H1 (cell line): ENCODE measurements around the gene UBE2Q2. TPM values are rescaled to one million over a fixed set of nuclear protein-coding genes. Genes with fewer than 3 reads are reported as not detected.

Experiments used
- CTCF ChIA-PET: fragments of 300-600 bp; sonication (Branson Sonifier 250); formaldehyde crosslinking; loops from one replicate; lab custom pipeline; 2021; ENCODE audit not compliant: partially characterized antibody; lab: Charles Lee
- POLR2A ChIA-PET: fragments of 300-600 bp; sonication (Branson Sonifier 250); formaldehyde crosslinking; loops from one replicate; lab custom pipeline; 2021; ENCODE audit warnings: inconsistent platforms; ENCODE audit not compliant: partially characterized antibody; lab: Charles Lee
- DNase-seq, 2 experiments: peaks; one replicate each; pipeline versions ENCODE4 v3.0.0 to v3.0.0-alpha.2; 2010 to 2022; ENCODE audit warnings: low spot score in 2 of 2, low read depth in 1 of 2, mixed read lengths in 1 of 2
- FAIRE-seq: peaks from 2 replicates; lab custom pipeline; 2011; peaks lifted over from hg19 to GRCh38; lab: Jason Lieb, UNC
- H2AFZ ChIP-seq: 2 replicates; pipeline ENCODE4 v1.8.1; 2012; ENCODE audit warnings: low read length, inconsistent platforms
- H2AK5ac ChIP-seq: 2 replicates; pipeline ENCODE4 v1.6.1; 2013; ENCODE audit warnings: low read depth, low read length
- H2BK120ac ChIP-seq: replicated peaks from 2 replicates; pipeline ENCODE3; 2013; ENCODE audit warnings: low read depth, low read length, inconsistent platforms
- H2BK12ac ChIP-seq: 2 replicates; pipeline ENCODE4 v1.6.1; 2013; ENCODE audit warnings: low read depth, low read length
- H2BK15ac ChIP-seq: 2 replicates; pipeline ENCODE4 v1.6.1; 2013; ENCODE audit warnings: low read length
- H2BK20ac ChIP-seq: 2 replicates; pipeline ENCODE4 v1.6.1; 2013; ENCODE audit warnings: low read length
- H2BK5ac ChIP-seq: 2 replicates; pipeline ENCODE4 v1.6.1; 2013; ENCODE audit warnings: low read depth, low read length
- H3K14ac ChIP-seq: 2 replicates; pipeline ENCODE4 v1.6.1; 2013; ENCODE audit warnings: inconsistent platforms; ENCODE audit not compliant: insufficient read length
- H3K18ac ChIP-seq: 2 replicates; pipeline ENCODE4 v1.6.1; 2013; ENCODE audit warnings: low read length; ENCODE audit errors: extremely low read depth
- H3K23ac ChIP-seq: 2 replicates; pipeline ENCODE4 v1.6.1; 2013; ENCODE audit warnings: inconsistent platforms; ENCODE audit not compliant: insufficient read length
- H3K23me2 ChIP-seq: 2 replicates; pipeline ENCODE4 v1.6.1; 2013; ENCODE audit warnings: low read depth, low read length
- H3K27ac ChIP-seq: 2 replicates; pipeline ENCODE4 v1.6.1; 2011; ENCODE audit warnings: low read depth, low read length, inconsistent platforms
- H3K27me3 ChIP-seq, 4 experiments: replicated peaks in 1 of 4; 1 replicate in 1 of 4; 2 replicates in 3 of 4; pipeline versions ENCODE4 v1.6.1 to v1.8.1; 2011 to 2013; ENCODE audit warnings: low read length in 3 of 4, mild to moderate bottlenecking in 3 of 4, inconsistent platforms in 2 of 4, mixed read lengths in 2 of 4, moderate library complexity in 1 of 4; ENCODE audit not compliant: control insufficient read depth in 3 of 4, insufficient read depth in 3 of 4; ENCODE audit errors: extremely low read depth in 1 of 4
- H3K36me3 ChIP-seq, 4 experiments: 2 replicates each; pipeline versions ENCODE4 v1.6.1 to v1.8.1; 2011 to 2013; ENCODE audit warnings: mild to moderate bottlenecking in 4 of 4, low read length in 3 of 4, moderate library complexity in 2 of 4, control low read depth in 1 of 4, inconsistent platforms in 1 of 4; ENCODE audit not compliant: insufficient read depth in 4 of 4, control insufficient read depth in 2 of 4
- H3K4ac ChIP-seq: replicated peaks from 2 replicates; pipeline ENCODE3; 2013; ENCODE audit warnings: low read length, low read depth, mixed read lengths, inconsistent platforms; ENCODE audit not compliant: insufficient read length
- H3K4me1 ChIP-seq, 4 experiments: replicated peaks in 1 of 4; 1 replicate in 1 of 4; 2 replicates in 3 of 4; pipeline versions ENCODE4 v1.6.1 to v1.8.1; 2011 to 2013; ENCODE audit warnings: low read length in 3 of 4, inconsistent platforms in 2 of 4, mixed read lengths in 1 of 4; ENCODE audit not compliant: insufficient read depth in 4 of 4, control insufficient read depth in 3 of 4
- H3K4me2 ChIP-seq, 2 experiments: 2 replicates each; pipeline versions ENCODE4 v1.6.1 to v1.8.1; 2011 to 2013; ENCODE audit warnings: low read depth in 2 of 2, low read length in 2 of 2, control low read depth in 1 of 2, inconsistent platforms in 1 of 2, mild to moderate bottlenecking in 1 of 2; ENCODE audit not compliant: insufficient read depth in 1 of 2
- H3K4me3 ChIP-seq, 4 experiments: fragments of 200-600, 300-600 bp in 1 of 4; sonication (generic), shearing (Covaris generic), sonication (Bioruptor Twin) in 1 of 4; 2 replicates each; pipeline versions ENCODE4 v1.5.1 to v1.8.1; 2011 to 2016; ENCODE audit warnings: low read length in 4 of 4, low read depth in 3 of 4, control low read depth in 2 of 4, inconsistent platforms in 2 of 4, mild to moderate bottlenecking in 2 of 4, mixed read lengths in 1 of 4, moderate library complexity in 1 of 4; ENCODE audit not compliant: insufficient read depth in 2 of 4; ENCODE audit errors: extremely low read depth in 1 of 4
- H3K56ac ChIP-seq: replicated peaks from 2 replicates; pipeline ENCODE3; 2013; ENCODE audit warnings: low read depth, mild to moderate bottlenecking, mixed read lengths, low read length, inconsistent platforms; ENCODE audit not compliant: insufficient read length
- H3K79me1 ChIP-seq: 2 replicates; pipeline ENCODE4 v1.6.1; 2013; ENCODE audit warnings: low read depth, low read length, control low read depth
- H3K79me2 ChIP-seq, 2 experiments: 2 replicates each; pipeline versions ENCODE4 v1.6.1 to v1.8.1; 2012 to 2013; ENCODE audit warnings: low read length in 2 of 2, mild to moderate bottlenecking in 2 of 2, inconsistent platforms in 1 of 2; ENCODE audit not compliant: insufficient read depth in 2 of 2, control insufficient read depth in 1 of 2
- H3K9ac ChIP-seq, 4 experiments: replicated peaks in 1 of 4; 1 replicate in 1 of 4; 2 replicates in 3 of 4; pipeline versions ENCODE4 v1.6.1 to v1.8.1; 2011 to 2013; ENCODE audit warnings: low read depth in 3 of 4, low read length in 3 of 4, control low read depth in 2 of 4, mild to moderate bottlenecking in 2 of 4, moderate library complexity in 2 of 4, inconsistent platforms in 1 of 4; ENCODE audit errors: extremely low read depth in 1 of 4
- H3K9me3 ChIP-seq, 2 experiments: 2 replicates each; pipeline versions ENCODE4 v1.6.1 to v1.8.1; 2012 to 2013; ENCODE audit warnings: mild to moderate bottlenecking in 2 of 2, moderate library complexity in 2 of 2, control low read depth in 1 of 2, inconsistent platforms in 1 of 2, low read depth in 1 of 2, low read length in 1 of 2, mixed read lengths in 1 of 2; ENCODE audit not compliant: insufficient read depth in 2 of 2
- H4K20me1 ChIP-seq, 2 experiments: replicated peaks in 1 of 2; 2 replicates each; pipeline versions ENCODE3 to v1.8.1; 2011 to 2013; ENCODE audit warnings: inconsistent platforms in 2 of 2, low read length in 2 of 2, mild to moderate bottlenecking in 1 of 2; ENCODE audit not compliant: insufficient read depth in 2 of 2, control insufficient read depth in 1 of 2
- H4K5ac ChIP-seq: 2 replicates; pipeline ENCODE4 v1.6.1; 2013; ENCODE audit warnings: low read length, low read depth, mixed read lengths, inconsistent platforms; ENCODE audit not compliant: insufficient read length
- H4K8ac ChIP-seq: 2 replicates; pipeline ENCODE4 v1.8.0; 2013; ENCODE audit warnings: mild to moderate bottlenecking, moderate library complexity, low read length, inconsistent platforms; ENCODE audit not compliant: insufficient read depth; ENCODE audit errors: extremely low read depth
- H4K91ac ChIP-seq: replicated peaks from 2 replicates; pipeline ENCODE3; 2013; ENCODE audit warnings: low read length, mixed read lengths, inconsistent platforms; ENCODE audit not compliant: insufficient read length
- CHD1 ChIP-seq: IDR thresholded peaks from 2 replicates; pipeline ENCODE4 v1.6.1; 2012; ENCODE audit warnings: low read depth, low read length, improper control_type of control experiment
- CTBP2 ChIP-seq: IDR thresholded peaks from 2 replicates; pipeline ENCODE4 v1.7.0; 2011; ENCODE audit warnings: borderline replicate concordance, mild to moderate bottlenecking, moderate library complexity, mixed read lengths, low read length; ENCODE audit not compliant: insufficient read depth, insufficient read length
- EP300 ChIP-seq, 2 experiments: IDR thresholded peaks; 1 replicate in 1 of 2; 2 replicates in 1 of 2; pipeline ENCODE4 v1.6.1; 2011 to 2012; ENCODE audit warnings: low read depth in 2 of 2, low read length in 2 of 2, mild to moderate bottlenecking in 2 of 2, borderline replicate concordance in 1 of 2, inconsistent platforms in 1 of 2, moderate library complexity in 1 of 2
- FOSL1 ChIP-seq: IDR thresholded peaks from 2 replicates; pipeline ENCODE4 v1.6.1; 2011; ENCODE audit warnings: mild to moderate bottlenecking, low read depth, low read length, moderate library complexity; ENCODE audit not compliant: insufficient read depth
- POLR2A ChIP-seq, 2 experiments: IDR thresholded peaks; 1 replicate in 1 of 2; 2 replicates in 1 of 2; pipeline ENCODE4 v1.6.1; 2011; ENCODE audit warnings: low read depth in 2 of 2, low read length in 2 of 2, mild to moderate bottlenecking in 2 of 2; ENCODE audit errors: control extremely low read depth in 1 of 2
- RNF2 ChIP-seq: fragments of 200-900, 300-1000 bp; sonication (generic); IDR thresholded peaks from 2 replicates; pipeline ENCODE4 v1.7.1; 2016; ENCODE audit warnings: borderline replicate concordance, low read depth, mild to moderate bottlenecking, antibody characterized with exemption, low read length; ENCODE audit not compliant: poor library complexity, severe bottlenecking; ENCODE audit errors: missing control alignments
- TAF7 ChIP-seq: optimal IDR thresholded peaks from 2 replicates; pipeline ENCODE3; 2011; ENCODE audit warnings: low read depth, mild to moderate bottlenecking, inconsistent platforms, low read length, moderate library complexity, borderline replicate concordance
- WGBS, 2 experiments: shearing (Covaris generic) in 1 of 2; methylation state at CpG; one replicate each; pipeline versions ENCODE4 v1.1.6 to v1.1.7; 2013 to 2015; ENCODE audit warnings: low lambda C conversion rate in 2 of 2, mixed read lengths in 2 of 2, inconsistent platforms in 1 of 2, low coverage in 1 of 2, missing lambda C conversion rate in 1 of 2; ENCODE audit not compliant: insufficient replicate concordance in 2 of 2, insufficient coverage in 1 of 2, insufficient read length in 1 of 2; ENCODE audit errors: extremely low coverage in 1 of 2, missing lambda C conversion rate in 1 of 2; 5-methylcytosine and 5-hydroxymethylcytosine counted together
- polyA plus RNA-seq, 7 experiments: library from polyadenylated mRNA; depleted of rRNA in 3 of 7; stranded (reverse) in 5 of 7; unstranded in 2 of 7; fragments of >200 nt in 5 of 7; fragments of 200-250 nt in 2 of 7; gene quantifications; 1 replicate in 5 of 7; 2 replicates in 1 of 7; 4 replicates in 1 of 7; pipeline versions ENCODE4 v1.2.1 to v1.2.3, GENCODE V29; 2011 to 2013; ENCODE audit warnings: missing spikeins in 2 of 7, mixed read lengths in 2 of 7
- total RNA-seq: library from RNA; stranded (reverse); fragmentation: NEBNext Ultra II Directional; extraction: Animal tissue kit (Norgen Biotek cat#: 25700); gene quantifications from 2 replicates; pipeline ENCODE4 v1.2.1, GENCODE V29; 2021
- TF ChIP-seq, protein P1 (sequence below): IDR thresholded peaks from 2 replicates; pipeline ENCODE4 v1.6.1; 2012; ENCODE audit warnings: low read length, inconsistent platforms

The UBE2Q2 gene
- total and polyA plus RNA-seq, 2 of the 8 experiments (the other 6 are each of a cell fraction or from before 2014, with no cell fraction given): 10.1 to 22.7 TPM

GRCh38 chr15:75830910-75831805 is 12.1 kb upstream of the UBE2Q2 start:
- H2BK120ac ChIP-seq: no peak overlapping the region
- TF ChIP-seq TAF7: no peak
- no peak for TF ChIP-seq RNF2
- no peak for TF ChIP-seq CHD1
- TF ChIP-seq CTBP2: no peak
- TF ChIP-seq EP300 (IDR thresholded peaks at IDR 0.05; ENCODE audit: borderline replicate concordance in 1 of 2, low read depth in 2 of 2, low read length in 2 of 2): no peak
- TF ChIP-seq POLR2A (IDR thresholded peaks at IDR 0.05; ENCODE audit: control extremely low read depth in 1 of 2, low read depth in 2 of 2, low read length in 2 of 2): no peak
- TF ChIP-seq, protein P1, sequence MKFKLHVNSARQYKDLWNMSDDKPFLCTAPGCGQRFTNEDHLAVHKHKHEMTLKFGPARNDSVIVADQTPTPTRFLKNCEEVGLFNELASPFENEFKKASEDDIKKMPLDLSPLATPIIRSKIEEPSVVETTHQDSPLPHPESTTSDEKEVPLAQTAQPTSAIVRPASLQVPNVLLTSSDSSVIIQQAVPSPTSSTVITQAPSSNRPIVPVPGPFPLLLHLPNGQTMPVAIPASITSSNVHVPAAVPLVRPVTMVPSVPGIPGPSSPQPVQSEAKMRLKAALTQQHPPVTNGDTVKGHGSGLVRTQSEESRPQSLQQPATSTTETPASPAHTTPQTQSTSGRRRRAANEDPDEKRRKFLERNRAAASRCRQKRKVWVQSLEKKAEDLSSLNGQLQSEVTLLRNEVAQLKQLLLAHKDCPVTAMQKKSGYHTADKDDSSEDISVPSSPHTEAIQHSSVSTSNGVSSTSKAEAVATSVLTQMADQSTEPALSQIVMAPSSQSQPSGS: no peak
- no peak for TF ChIP-seq FOSL1
- no peaks in the 10 kb centered on the region for H4K20me1 ChIP-seq
- H3K36me3 ChIP-seq: no peaks in the 10 kb centered on the region
- no peak overlapping the region for H3K27ac ChIP-seq
- peak overlapping the region; percentile 24 for H2AFZ ChIP-seq
- H4K8ac ChIP-seq: no peak overlapping the region
- no peak overlapping the region for H3K14ac ChIP-seq
- no peaks in the 10 kb centered on the region for H3K27me3 ChIP-seq
- no peak overlapping the region for H3K18ac ChIP-seq
- no peak overlapping the region for H2AK5ac ChIP-seq
- no peak overlapping the region for H3K4ac ChIP-seq
- no peak for DNase-seq
- peak overlapping the region; percentile 22; the same call in 1 of the 2 replicates for H2BK15ac ChIP-seq
- H4K5ac ChIP-seq: no peak overlapping the region
- H3K9me3 ChIP-seq: no peaks in the 10 kb centered on the region
- CTCF ChIA-PET: interaction anchor here (0.6 to 1.9 kb wide), 6 partner anchors 10 to 53 kb away, joined by 3 to 6 read pairs (median 5); no protein-coding TSS in a partner anchor
- H3K79me1 ChIP-seq: no peaks in the 10 kb centered on the region
- H4K91ac ChIP-seq: peak overlapping the region; percentile 52
- peaks cover 3 to 6% (median 4%) of the 10 kb centered on the region in 4 experiments; a peak in 4 of 7 replicates for H3K4me1 ChIP-seq
- no peak overlapping the region for H3K4me3 ChIP-seq
- H3K79me2 ChIP-seq: no peaks in the 10 kb centered on the region
- H2BK5ac ChIP-seq: no peak overlapping the region
- POLR2A ChIA-PET: interaction anchor here (0.6 to 3.3 kb wide), 3 partner anchors 11 to 238 kb away, joined by 3 to 17 read pairs (median 5); partner anchors contain the start of genes FBXO22 and UBE2Q2
- WGBS, 2 experiments: 84% methylated on average over 8 of the region's 8 CpGs; no CpG with 5 or more reads in 1 of the 2 experiments
- H3K56ac ChIP-seq: no peak overlapping the region
- H3K4me2 ChIP-seq: no peak overlapping the region; a peak in 1 of 4 replicates
- FAIRE-seq: no peak
- no peaks in the 10 kb centered on the region for H3K23me2 ChIP-seq
- no peak overlapping the region for H3K9ac ChIP-seq
- no peak overlapping the region for H3K23ac ChIP-seq
- H2BK12ac ChIP-seq: no peak overlapping the region
- no peak overlapping the region; the same call in 1 of the 2 replicates for H2BK20ac ChIP-seq
